Erythroblast (primary cell): ENCODE data around the gene SCO2.

Experiments used
- GATA1 ChIP-seq: IDR thresholded peaks from 2 replicates; pipeline ENCODE4 v1.6.1; 2011; ENCODE audit warnings: low read depth, mild to moderate bottlenecking, control low read depth, low read length, moderate library complexity
- POLR2A ChIP-seq: IDR thresholded peaks from 2 replicates; pipeline ENCODE4 v1.6.1; 2011; ENCODE audit warnings: mild to moderate bottlenecking, low read length

- TF ChIP-seq POLR2A (no peak), GATA1 (no peak)
These were observed 49.0 kb upstream of the SCO2 start for GRCh38 chr22:50574383-50574755.
